Epithelial cell of proximal tubule (primary cell): ENCODE measurements around the gene DTX3. TPM values are rescaled to one million over a fixed set of nuclear protein-coding genes. Genes with fewer than 3 reads are reported as not detected.
"Not testable (repeated sequence)": the region's sequence is repeated elsewhere in the genome, so short reads cannot be mapped to it uniquely, and the experiment has no call there.

Source experiments
- DNase-seq: peaks from one replicate; pipeline ENCODE4 v3.0.0-alpha.2; 2011; ENCODE audit warnings: low read depth
- H3K4me3 ChIP-seq: 2 replicates; pipeline ENCODE4 v1.5.1; 2011; ENCODE audit warnings: low read depth, mild to moderate bottlenecking, low read length
- total RNA-seq: library from RNA; depleted of rRNA; stranded (reverse); fragments of >200 nt; gene quantifications from 2 replicates; pipeline ENCODE4 v1.2.3, GENCODE V29; 2015
- TF ChIP-seq, protein P1 (sequence below): conservative IDR thresholded peaks from 2 replicates; pipeline ENCODE4 v1.5.1; 2012; ENCODE audit warnings: low read depth, mild to moderate bottlenecking, low read length

Gene DTX3
- total RNA-seq, 1 donor from 2014 or later, result 8.1 TPM

DNA sequence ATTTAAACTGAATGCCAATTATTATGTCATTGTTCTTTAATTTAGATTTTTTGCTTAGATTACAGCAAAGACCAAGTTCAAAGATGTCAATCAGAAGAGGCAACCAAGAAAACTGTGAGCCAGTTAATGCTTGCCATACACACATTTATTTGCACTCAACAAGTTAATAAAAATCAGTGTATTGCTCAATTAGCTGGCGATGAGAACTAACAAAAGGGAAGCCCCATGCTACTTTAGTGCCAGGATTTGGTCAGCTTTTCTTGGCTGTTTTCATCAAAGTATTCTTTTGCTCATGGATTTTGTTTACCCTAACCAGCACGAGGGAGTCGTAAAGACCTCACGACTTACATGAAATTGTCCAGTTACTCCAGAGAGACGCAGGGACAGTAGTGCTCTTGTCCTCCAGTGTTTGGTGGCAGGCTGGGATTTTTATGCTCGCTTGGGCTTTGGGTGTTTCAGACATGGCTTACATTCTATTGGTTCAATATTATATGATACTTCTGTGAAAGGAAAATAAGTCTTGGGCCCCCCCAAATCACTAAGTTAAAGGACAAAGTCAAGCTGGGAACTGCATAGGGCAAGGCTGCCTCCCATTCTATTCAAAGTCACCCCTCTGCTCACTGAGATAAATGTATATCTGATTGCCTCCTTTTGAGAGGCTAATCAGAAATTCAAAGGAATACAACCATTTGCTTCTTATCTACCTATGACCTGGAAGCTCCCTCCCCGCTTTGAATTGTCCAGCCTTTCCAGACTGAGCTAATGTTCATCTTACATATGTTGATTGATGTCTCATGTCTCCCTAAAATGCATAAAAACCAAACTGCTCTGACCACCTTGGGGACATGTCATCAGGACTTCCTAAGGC lies 35.8 kb downstream of the DTX3 start:
- TF ChIP-seq, protein P1, sequence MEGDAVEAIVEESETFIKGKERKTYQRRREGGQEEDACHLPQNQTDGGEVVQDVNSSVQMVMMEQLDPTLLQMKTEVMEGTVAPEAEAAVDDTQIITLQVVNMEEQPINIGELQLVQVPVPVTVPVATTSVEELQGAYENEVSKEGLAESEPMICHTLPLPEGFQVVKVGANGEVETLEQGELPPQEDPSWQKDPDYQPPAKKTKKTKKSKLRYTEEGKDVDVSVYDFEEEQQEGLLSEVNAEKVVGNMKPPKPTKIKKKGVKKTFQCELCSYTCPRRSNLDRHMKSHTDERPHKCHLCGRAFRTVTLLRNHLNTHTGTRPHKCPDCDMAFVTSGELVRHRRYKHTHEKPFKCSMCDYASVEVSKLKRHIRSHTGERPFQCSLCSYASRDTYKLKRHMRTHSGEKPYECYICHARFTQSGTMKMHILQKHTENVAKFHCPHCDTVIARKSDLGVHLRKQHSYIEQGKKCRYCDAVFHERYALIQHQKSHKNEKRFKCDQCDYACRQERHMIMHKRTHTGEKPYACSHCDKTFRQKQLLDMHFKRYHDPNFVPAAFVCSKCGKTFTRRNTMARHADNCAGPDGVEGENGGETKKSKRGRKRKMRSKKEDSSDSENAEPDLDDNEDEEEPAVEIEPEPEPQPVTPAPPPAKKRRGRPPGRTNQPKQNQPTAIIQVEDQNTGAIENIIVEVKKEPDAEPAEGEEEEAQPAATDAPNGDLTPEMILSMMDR, result no peak
- no peak for DNase-seq
- H3K4me3 ChIP-seq, result no peak overlapping the region

DNA sequence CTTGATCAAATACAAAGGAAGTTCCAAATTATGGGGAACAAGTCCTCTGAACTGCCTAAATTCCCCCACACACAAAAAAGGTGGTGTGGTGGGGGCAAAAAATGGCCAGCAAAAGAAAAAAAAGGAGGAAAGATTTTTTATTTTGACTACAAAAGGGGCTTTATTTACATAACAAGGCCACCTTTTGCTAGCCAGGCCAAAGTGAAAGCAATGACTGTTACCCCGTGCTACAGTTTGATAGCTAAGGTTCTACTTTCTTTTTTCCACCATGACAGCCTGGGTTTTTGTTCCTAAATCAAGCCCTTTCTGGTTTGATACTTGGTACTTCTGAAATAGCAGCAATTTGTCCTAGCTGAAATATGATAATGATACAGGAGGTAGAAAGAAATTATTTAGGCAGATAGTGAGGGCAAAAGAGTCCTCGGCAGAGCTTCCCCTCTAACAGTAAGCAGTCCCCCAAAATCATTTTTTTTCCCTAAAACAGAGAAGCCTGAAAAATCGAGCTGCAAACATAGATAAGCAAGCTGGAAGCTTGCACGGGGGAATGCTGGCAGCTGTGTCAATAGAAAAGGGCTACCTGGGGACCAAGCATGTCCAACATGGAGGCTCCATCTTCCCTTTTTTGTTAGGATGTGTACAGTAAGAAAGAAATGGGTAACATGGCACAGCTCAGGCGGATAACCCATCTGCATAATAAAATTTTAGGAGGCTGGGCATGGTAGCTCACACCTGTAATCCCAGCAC lies 37.2 kb downstream of the DTX3 start:
- TF ChIP-seq, protein P1, result no peak
- H3K4me3 ChIP-seq, result no peak overlapping the region
- no peak for DNase-seq

GRCh38 chr12:57645990-57646658 lies 41.5 kb downstream of the DTX3 start:
- H3K4me3 ChIP-seq, DNase-seq: not testable (repeated sequence)

DNA sequence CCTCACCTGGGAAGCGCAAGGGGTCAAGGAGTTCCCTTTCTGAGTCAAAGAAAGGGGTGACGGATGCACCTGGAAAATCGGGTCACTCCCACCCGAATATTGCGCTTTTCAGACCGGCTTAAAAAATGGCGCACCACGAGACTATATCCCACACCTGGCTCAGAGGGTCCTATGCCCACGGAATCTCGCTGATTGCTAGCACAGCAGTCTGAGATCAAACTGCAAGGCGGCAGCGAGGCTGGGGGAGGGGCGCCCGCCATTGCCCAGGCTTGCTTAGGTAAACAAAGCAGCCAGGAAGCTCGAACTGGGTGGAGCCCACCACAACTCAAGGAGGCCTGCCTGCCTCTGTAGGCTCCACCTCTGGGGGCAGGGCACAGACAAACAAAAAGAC lies 42.0 kb downstream of the DTX3 start:
- not testable (repeated sequence) for DNase-seq, H3K4me3 ChIP-seq

DNA sequence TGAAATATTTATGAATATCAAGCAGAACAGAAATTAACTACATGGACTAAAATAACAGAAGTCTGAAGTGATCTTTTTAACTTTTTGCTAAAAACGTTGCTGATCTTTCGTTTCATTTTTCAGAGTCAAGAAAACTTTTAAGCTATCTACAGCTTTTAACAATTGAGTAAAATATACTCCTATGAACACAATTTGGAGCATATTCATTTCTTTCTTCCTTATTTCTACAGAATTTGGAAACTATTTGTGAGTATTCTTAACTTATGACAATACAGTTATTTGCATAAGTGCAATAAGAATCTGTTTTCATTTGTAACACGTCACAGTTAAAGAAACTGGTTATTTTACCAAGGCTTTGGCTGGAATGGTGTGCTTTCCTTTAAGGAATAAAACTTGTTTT lies 49.4 kb downstream of the DTX3 start:
- DNase-seq, result no peak
- TF ChIP-seq, protein P1, result no peak
- H3K4me3 ChIP-seq, result no peak overlapping the region

GRCh38 chr12:57655541-57656240 lies 51.1 kb downstream of the DTX3 start:
- TF ChIP-seq, protein P1, result no peak
- no peak overlapping the region for H3K4me3 ChIP-seq
- no peak for DNase-seq

DNA sequence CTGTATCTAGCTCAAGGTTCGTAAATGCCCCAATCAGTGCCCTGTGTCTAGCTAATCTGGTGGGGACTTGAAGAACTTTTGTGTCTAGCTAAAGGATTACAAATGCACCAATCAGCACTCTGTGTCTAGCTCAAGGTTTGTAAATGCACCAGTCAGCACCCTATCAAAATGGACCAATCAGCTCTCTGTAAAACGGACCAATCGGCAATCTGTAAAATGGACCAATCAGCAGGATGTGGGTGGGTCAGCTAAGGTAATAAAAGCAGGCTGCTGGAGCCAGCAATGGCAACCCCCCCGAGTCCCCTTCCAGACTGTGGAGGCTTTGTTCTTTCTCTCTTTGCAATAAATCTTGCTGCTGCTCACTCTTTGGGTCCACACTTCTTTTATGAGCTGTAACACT lies 51.8 kb downstream of the DTX3 start:
- H3K4me3 ChIP-seq, DNase-seq: not testable (repeated sequence)

- TF ChIP-seq, protein P1, result no peak
- H3K4me3 ChIP-seq, result no peak overlapping the region
- no peak for DNase-seq
Observed at GRCh38 chr12:57657744-57658143, 53.1 kb downstream of the DTX3 start.
